Lower leg skin (tissue), 4 donors: ENCODE results near the gene GOLGB1. TPM values are rescaled to one million over a fixed set of nuclear protein-coding genes. Genes with fewer than 3 reads are reported as not detected.

Experiments
- DNase-seq, 2 donors: peaks; one replicate each; pipeline ENCODE4 v3.0.0-alpha.2; 2019; ENCODE audit warnings: low spot score in 2 of 2
- H3K4me3 ChIP-seq: fragments of 200-600 bp; sonication (generic); 2 replicates; pipeline ENCODE4 v1.5.1; 2017; ENCODE audit warnings: mild to moderate bottlenecking, low read depth; ENCODE audit not compliant: poor library complexity, severe bottlenecking
- CTCF ChIP-seq, 3 donors: fragments of 450-650 bp; IDR thresholded peaks; one replicate each; pipeline ENCODE4 v1.5.1; 2016; ENCODE audit warnings: antibody characterized with exemption in 3 of 3, mild to moderate bottlenecking in 3 of 3, moderate library complexity in 2 of 3
- POLR2A ChIP-seq, 2 donors: fragments of 450-650 bp; IDR thresholded peaks; one replicate each; pipeline ENCODE4 v1.6.1; 2016 to 2017; ENCODE audit warnings: antibody characterized with exemption in 2 of 2, mild to moderate bottlenecking in 1 of 2, moderate library complexity in 1 of 2
- WGBS, 2 donors: methylation state at CpG; one replicate each; pipeline ENCODE4 v1.1.5; 2018; 5-methylcytosine and 5-hydroxymethylcytosine counted together
- intact Hi-C: fragments of 100-400 bp; cut with DNase I; formaldehyde crosslinking; loops from one replicate; pipeline ENCODE4 v1.15.0; 2023; ENCODE audit warnings: low total_unique reads
- total RNA-seq, 4 donors: library from RNA; depleted of rRNA; stranded (reverse); fragments of >200 nt; gene quantifications; one replicate each; pipeline ENCODE4 v1.1.0, GENCODE V29; 2016

The GOLGB1 gene
- total RNA-seq, 4 donors from 2014 or later = 42.8 to 64.3 (median 48.5) TPM

- intact Hi-C loops = no loop called here
- H3K4me3 ChIP-seq = no peak overlapping the region
- WGBS, 2 donors = 85 to 86% methylated on average over 4 of the region's 4 CpGs
- no peak for DNase-seq
- TF ChIP-seq CTCF (IDR thresholded peaks at IDR 0.05) (no peak), POLR2A (IDR thresholded peaks at IDR 0.05) (no peak)
Observed at GRCh38 chr3:121667333-121667732, 82.2 kb downstream of the GOLGB1 start.

GRCh38 chr3:121665488-121665887, 84.1 kb downstream of the GOLGB1 start:
- 54 to 60% methylated on average over 2 of the region's 2 CpGs for WGBS, 2 donors
- intact Hi-C loops = no loop called here
- TF ChIP-seq CTCF (IDR thresholded peaks at IDR 0.05) = no peak
- TF ChIP-seq POLR2A (IDR thresholded peaks at IDR 0.05) = no peak
- DNase-seq = no peak
- H3K4me3 ChIP-seq = no peak overlapping the region

- WGBS, 2 donors = 47 to 69% methylated on average over 2 of the region's 2 CpGs
- TF ChIP-seq POLR2A (IDR thresholded peaks at IDR 0.05) (no peak), CTCF (IDR thresholded peaks at IDR 0.05) (no peak)
- DNase-seq = no peak
- intact Hi-C loops = no loop called here
- no peak overlapping the region for H3K4me3 ChIP-seq
Observed at GRCh38 chr3:121663171-121663847, 86.2 kb downstream of the GOLGB1 start.

GRCh38 chr3:121662742-121663141, 86.8 kb downstream of the GOLGB1 start:
- DNase-seq = no peak
- intact Hi-C loops = no loop called here
- no peak overlapping the region for H3K4me3 ChIP-seq
- TF ChIP-seq CTCF (IDR thresholded peaks at IDR 0.05) = no peak
- no peak for TF ChIP-seq POLR2A (IDR thresholded peaks at IDR 0.05)

- WGBS, 2 donors = 82 to 84% methylated on average over 6 of the region's 6 CpGs
- DNase-seq = no peak
- no peak for TF ChIP-seq CTCF (IDR thresholded peaks at IDR 0.05)
- no peak for TF ChIP-seq POLR2A (IDR thresholded peaks at IDR 0.05)
- intact Hi-C loops = no loop called here
- H3K4me3 ChIP-seq = no peak overlapping the region
Observed at GRCh38 chr3:121661376-121661775, 88.2 kb downstream of the GOLGB1 start.
